Osteoblast (primary cell): Measurements from ENCODE around the gene NLRP5. TPM values are rescaled to one million over a fixed set of nuclear protein-coding genes. Genes with fewer than 3 reads are reported as not detected.
"Not testable (repeated sequence)": the region's sequence is repeated elsewhere in the genome, so short reads cannot be mapped to it uniquely, and the experiment has no call there.

ENCODE experiments used
- DNase-seq: peaks from one replicate; pipeline ENCODE4 v3.0.0; 2011; ENCODE audit warnings: low spot score, mixed read lengths; ENCODE audit not compliant: insufficient read length; ENCODE audit errors: missing footprints
- H2AFZ ChIP-seq: 2 replicates; pipeline ENCODE4 v1.6.0; 2011; ENCODE audit warnings: mild to moderate bottlenecking, low read length
- H3K27ac ChIP-seq: 2 replicates; pipeline ENCODE4 v1.5.1; 2011; ENCODE audit warnings: mild to moderate bottlenecking, low read depth, low read length, moderate library complexity
- H3K27me3 ChIP-seq: 2 replicates; pipeline ENCODE4 v1.6.0; 2012; ENCODE audit warnings: mild to moderate bottlenecking, control low read depth, inconsistent platforms, low read length, moderate library complexity; ENCODE audit not compliant: insufficient read depth
- H3K36me3 ChIP-seq: 2 replicates; pipeline ENCODE4 v1.5.1; 2011; ENCODE audit warnings: mild to moderate bottlenecking, low read length, control low read depth, moderate library complexity; ENCODE audit not compliant: insufficient read depth
- H3K4me1 ChIP-seq: 2 replicates; pipeline ENCODE4 v1.5.1; 2011; ENCODE audit warnings: mild to moderate bottlenecking, low read length, control low read depth, moderate library complexity; ENCODE audit not compliant: insufficient read depth
- H3K4me2 ChIP-seq: 2 replicates; pipeline ENCODE4 v1.6.0; 2011; ENCODE audit warnings: mild to moderate bottlenecking, low read length; ENCODE audit not compliant: insufficient read depth
- H3K4me3 ChIP-seq: fragments of 200-600 bp; sonication (generic); 3 replicates; pipeline ENCODE4 v1.5.1; 2012; ENCODE audit warnings: mild to moderate bottlenecking, low read length, inconsistent platforms; ENCODE audit not compliant: insufficient read depth
- H3K79me2 ChIP-seq: 2 replicates; pipeline ENCODE4 v1.6.0; 2012; ENCODE audit warnings: mild to moderate bottlenecking, low read length, control low read depth, inconsistent platforms; ENCODE audit not compliant: insufficient read depth
- H3K9me3 ChIP-seq: 2 replicates; pipeline ENCODE4 v1.5.1; 2011; ENCODE audit warnings: low read depth, low read length, control low read depth
- H4K20me1 ChIP-seq: 2 replicates; pipeline ENCODE4 v1.6.0; 2012; ENCODE audit warnings: mild to moderate bottlenecking, low read length, control low read depth; ENCODE audit not compliant: insufficient read depth
- CTCF ChIP-seq: IDR thresholded peaks from 2 replicates; pipeline ENCODE4 v1.5.1; 2011; ENCODE audit warnings: mild to moderate bottlenecking, low read depth, low read length, moderate library complexity; ENCODE audit errors: extremely low read depth
- total RNA-seq: library from RNA; depleted of rRNA; stranded (reverse); fragments of >200 nt; gene quantifications from 2 replicates; pipeline ENCODE4 v1.2.3, GENCODE V29; 2012

Gene NLRP5
- total RNA-seq, 1 donor = not detected

- Histone ChIP-seq H3K36me3 (peaks cover 13% of the 10 kb centered on the region), H2AFZ (no peak overlapping the region), H3K27ac (no peak overlapping the region), H3K4me3 (no peak overlapping the region), H3K27me3 (no peaks in the 10 kb centered on the region), H4K20me1 (peaks cover 29% of the 10 kb centered on the region), H3K4me2 (no peak overlapping the region), H3K9me3 (no peaks in the 10 kb centered on the region), H3K4me1 (no peaks in the 10 kb centered on the region), H3K79me2 (peaks cover 78% of the 10 kb centered on the region)
- TF ChIP-seq CTCF = no peak
- peak; percentile 45 for DNase-seq
Measured at GRCh38 chr19:56096665-56097064, 110.1 kb downstream of the NLRP5 start.

- Histone ChIP-seq H3K4me1 (no peaks in the 10 kb centered on the region), H3K9me3 (no peaks in the 10 kb centered on the region), H2AFZ (no peak overlapping the region), H3K4me3 (no peak overlapping the region), H3K27ac (no peak overlapping the region), H3K36me3 (peaks cover 18% of the 10 kb centered on the region), H3K27me3 (no peaks in the 10 kb centered on the region), H3K79me2 (peaks cover 78% of the 10 kb centered on the region), H4K20me1 (peaks cover 29% of the 10 kb centered on the region), H3K4me2 (no peak overlapping the region)
- TF ChIP-seq CTCF = no peak
- DNase-seq = peak; percentile 76
Measured at GRCh38 chr19:56097306-56097705, 110.7 kb downstream of the NLRP5 start.

GRCh38 chr19:56097776-56098175 lies 111.2 kb downstream of the NLRP5 start:
- H3K27me3 ChIP-seq = no peaks in the 10 kb centered on the region
- peaks cover 28% of the 10 kb centered on the region for H4K20me1 ChIP-seq
- H3K4me1 ChIP-seq = no peaks in the 10 kb centered on the region
- no peak for TF ChIP-seq CTCF
- H3K4me2 ChIP-seq = no peak overlapping the region
- H3K4me3 ChIP-seq = no peak overlapping the region
- peak; percentile 73 for DNase-seq
- H3K79me2 ChIP-seq = peaks cover 78% of the 10 kb centered on the region
- H2AFZ ChIP-seq = no peak overlapping the region
- H3K27ac ChIP-seq = no peak overlapping the region
- peaks cover 18% of the 10 kb centered on the region for H3K36me3 ChIP-seq
- H3K9me3 ChIP-seq = no peaks in the 10 kb centered on the region

- DNase-seq, H3K27me3 ChIP-seq, H3K4me3 ChIP-seq, H3K4me1 ChIP-seq, H3K9me3 ChIP-seq, H3K27ac ChIP-seq, H2AFZ ChIP-seq, H3K4me2 ChIP-seq: not testable (repeated sequence)
- Histone ChIP-seq H3K79me2 (peaks cover 78% of the 10 kb centered on the region), H3K36me3 (peaks cover 18% of the 10 kb centered on the region), H4K20me1 (peaks cover 29% of the 10 kb centered on the region)
Measured at GRCh38 chr19:56098237-56098636, 111.7 kb downstream of the NLRP5 start.
